Raji (cell line): ENCODE results near the gene ATP1B4.

ENCODE experiments used
- POLR2A ChIP-seq: IDR thresholded peaks from 2 replicates; pipeline ENCODE4 v1.6.1; 2011; ENCODE audit warnings: low read depth, low read length, control low read depth; ENCODE audit not compliant: insufficient read depth

ATP1B4 gene

GRCh38 chrX:120361764-120362305, at the start of gene ATP1B4:
ATP1B4 (plus strand) TSS chrX:120362089; CDS start chrX:120362169, 80 bp downstream.
- TF ChIP-seq POLR2A, result no peak

GRCh38 chrX:120315776-120316175, 46.1 kb upstream of the ATP1B4 start:
- TF ChIP-seq POLR2A, result no peak

- TF ChIP-seq POLR2A, result no peak
Observed at GRCh38 chrX:120316587-120317283, 45.2 kb upstream of the ATP1B4 start.

GRCh38 chrX:120318411-120318810, 43.5 kb upstream of the ATP1B4 start:
- no peak for TF ChIP-seq POLR2A

- TF ChIP-seq POLR2A, result no peak
Observed at GRCh38 chrX:120321520-120322281, 40.2 kb upstream of the ATP1B4 start.

- no peak for TF ChIP-seq POLR2A
Observed at GRCh38 chrX:120331116-120331515, 30.8 kb upstream of the ATP1B4 start.

- TF ChIP-seq POLR2A, result no peak
Observed at GRCh38 chrX:120332394-120332793, 29.5 kb upstream of the ATP1B4 start.

GRCh38 chrX:120334151-120334550, 27.7 kb upstream of the ATP1B4 start:
- TF ChIP-seq POLR2A, result no peak

- no peak for TF ChIP-seq POLR2A
Observed at GRCh38 chrX:120334603-120335002, 27.3 kb upstream of the ATP1B4 start.

GRCh38 chrX:120335289-120335688, 26.6 kb upstream of the ATP1B4 start:
- no peak for TF ChIP-seq POLR2A

GRCh38 chrX:120336899-120337298, 25.0 kb upstream of the ATP1B4 start:
- TF ChIP-seq POLR2A, result no peak

GRCh38 chrX:120350450-120351138, 11.3 kb upstream of the ATP1B4 start:
- no peak for TF ChIP-seq POLR2A

- no peak for TF ChIP-seq POLR2A
Observed at GRCh38 chrX:120356084-120356483, 5.8 kb upstream of the ATP1B4 start.

- no peak for TF ChIP-seq POLR2A
Observed at GRCh38 chrX:120357186-120357585, 4.7 kb upstream of the ATP1B4 start.

GRCh38 chrX:120358737-120359456, 3.0 kb upstream of the ATP1B4 start:
- no peak for TF ChIP-seq POLR2A
